K562 (cell line): ENCODE measurements around the gene SLC16A13. TPM values are rescaled to one million over a fixed set of nuclear protein-coding genes. Genes with fewer than 3 reads are reported as not detected.

Experiments
- AFF4 ChIP-seq: sonication (generic); formaldehyde crosslinking; IDR thresholded peaks from 2 replicates; pipeline ENCODE4 v1.8.0; 2023; ENCODE audit warnings: mild to moderate bottlenecking, missing genetic modification reagents
- CUX1 ChIP-seq: fragments of 200-800 bp; sonication (Bioruptor generic); IDR thresholded peaks from 2 replicates; pipeline ENCODE4 v1.6.1; 2016; ENCODE audit warnings: missing genetic modification characterization, missing compliant biosample characterization
- EGR1 ChIP-seq: fragments of 450-650 bp; conservative IDR thresholded peaks from 2 replicates; pipeline ENCODE4 v1.6.1; 2017; ENCODE audit warnings: mild to moderate bottlenecking
- FOXK1 ChIP-seq: sonication (generic); formaldehyde crosslinking; IDR thresholded peaks from 2 replicates; pipeline ENCODE4 v1.8.0; 2022; ENCODE audit warnings: missing genetic modification reagents, mild to moderate bottlenecking, borderline replicate concordance
- HNRNPH1 ChIP-seq: fragments of 200-400 bp; formaldehyde crosslinking; optimal IDR thresholded peaks from 2 replicates; pipeline ENCODE3; 2017; ENCODE audit warnings: low read depth, mild to moderate bottlenecking, low read length, moderate library complexity
- MED1 ChIP-seq: sonication (generic); formaldehyde crosslinking; IDR thresholded peaks from 2 replicates; pipeline ENCODE4 v1.8.1; 2023; ENCODE audit warnings: missing genetic modification reagents, borderline replicate concordance
- PATZ1 ChIP-seq: fragments of 250-450 bp; sonication (Bioruptor Pico); IDR thresholded peaks from 2 replicates; pipeline ENCODE4 v1.5.0; 2020; ENCODE audit warnings: mild to moderate bottlenecking, borderline replicate concordance
- RBM14 ChIP-seq: fragments of 200-400 bp; formaldehyde crosslinking; IDR thresholded peaks from 2 replicates; pipeline ENCODE4 v1.6.1; 2018; ENCODE audit warnings: low read depth, mild to moderate bottlenecking, low read length, moderate library complexity, borderline replicate concordance; ENCODE audit not compliant: insufficient read depth
- SAFB2 ChIP-seq: fragments of 200-400 bp; formaldehyde crosslinking; IDR thresholded peaks from 2 replicates; pipeline ENCODE4 v1.6.1; 2018; ENCODE audit warnings: borderline replicate concordance, low read length, low read depth, moderate library complexity; ENCODE audit not compliant: severe bottlenecking
- SP2 ChIP-seq: IDR thresholded peaks from 2 replicates; pipeline ENCODE4 v1.6.1; 2011; ENCODE audit warnings: mild to moderate bottlenecking, low read depth, low read length, moderate library complexity; ENCODE audit not compliant: poor library complexity, severe bottlenecking; ENCODE audit errors: extremely low read depth
- TAF7 ChIP-seq: fragments of 450-650 bp; IDR thresholded peaks from 2 replicates; pipeline ENCODE4 v1.6.1; 2016; ENCODE audit warnings: missing genetic modification characterization, missing compliant biosample characterization
- TSC22D4 ChIP-seq: fragments of 450-650 bp; IDR thresholded peaks from 2 replicates; pipeline ENCODE4 v1.6.1; 2016; ENCODE audit warnings: missing genetic modification characterization, missing biosample characterization, control low read depth
- ZNF655 ChIP-seq: fragments of 250-450 bp; sonication (Bioruptor Pico); IDR thresholded peaks from 2 replicates; pipeline ENCODE4 v1.5.0; 2021
- polyA plus RNA-seq, 8 experiments: library from polyadenylated mRNA; depleted of rRNA in 4 of 8; stranded (reverse) in 5 of 8; unstranded in 3 of 8; fragments of >200 nt; fragmentation: Nextera tagmentation in 2 of 8; fragmentation: Illumina TruSeq in 1 of 8; extraction: Ambion mirVana in 2 of 8; extraction: Trizol in 1 of 8; gene quantifications; 2 replicates each; pipeline versions ENCODE4 v1.2.1 to v1.2.3, GENCODE V29; 2011 to 2014; ENCODE audit warnings: inconsistent platforms in 1 of 8, missing spikeins in 1 of 8
- total RNA-seq, 7 experiments: library from RNA; depleted of rRNA in 6 of 7; stranded (reverse); fragments of >200 nt in 6 of 7; fragmentation: Illumina TruSeq in 2 of 7; extraction: Trizol in 2 of 7; gene quantifications; 2 replicates each; pipeline versions ENCODE4 v1.2.1 to v1.2.3, GENCODE V29; 2011 to 2021; ENCODE audit warnings: low replicate concordance in 1 of 7

Gene SLC16A13
- total and polyA plus RNA-seq, 9 of the 15 experiments (the other 6 are each of a cell fraction or from before 2014, with no cell fraction given), result 0.04 to 5.6 (median 0.87) TPM

GRCh38 chr17:7035591-7036368, at the start of gene SLC16A13 (continued):
- no peak for TF ChIP-seq SAFB2
- no peak for TF ChIP-seq AFF4 (CRISPR knock-in tag)
- TF ChIP-seq TSC22D4 (tag), result no peak
- TF ChIP-seq SP2, result no peak
- no peak for TF ChIP-seq ZNF655 (CRISPR knock-in tag)
- TF ChIP-seq CUX1 (CRISPR knock-in tag), result no peak
- TF ChIP-seq EGR1, result peak; percentile 28; the same call in 1 of the 2 replicates
- TF ChIP-seq FOXK1, result no peak
- no peak for TF ChIP-seq HNRNPH1
- no peak for TF ChIP-seq TAF7
- TF ChIP-seq MED1 (CRISPR knock-in tag), result no peak
- TF ChIP-seq RBM14, result no peak
- TF ChIP-seq PATZ1 (CRISPR knock-in tag), result no peak
